Endodermal cell (in vitro differentiated cells): ENCODE data around the gene FMNL3. TPM values are rescaled to one million over a fixed set of nuclear protein-coding genes. Genes with fewer than 3 reads are reported as not detected.

Experiments used
- DNase-seq: peaks from one replicate; pipeline ENCODE4 v3.0.0-alpha.2; 2017
- H3K27ac ChIP-seq: 2 replicates; pipeline ENCODE4 v1.5.1; 2013; ENCODE audit warnings: mild to moderate bottlenecking, low read depth, low read length, moderate library complexity
- H3K27me3 ChIP-seq: 2 replicates; pipeline ENCODE4 v1.6.1; 2013; ENCODE audit warnings: mild to moderate bottlenecking, low read length, moderate library complexity; ENCODE audit not compliant: insufficient read depth, control insufficient read depth, poor library complexity, severe bottlenecking
- H3K36me3 ChIP-seq: 2 replicates; pipeline ENCODE4 v1.7.0; 2013; ENCODE audit warnings: mild to moderate bottlenecking, low read length, moderate library complexity; ENCODE audit not compliant: control insufficient read depth, insufficient read depth
- H3K4me1 ChIP-seq: one replicate; pipeline ENCODE4 v1.7.0; 2013; ENCODE audit warnings: low read length; ENCODE audit not compliant: control insufficient read depth, insufficient read depth
- H3K4me3 ChIP-seq: 2 replicates; pipeline ENCODE4 v1.5.1; 2013; ENCODE audit warnings: mild to moderate bottlenecking, low read length, moderate library complexity
- H3K9ac ChIP-seq: 2 replicates; pipeline ENCODE4 v1.6.1; 2013; ENCODE audit warnings: mild to moderate bottlenecking, low read length, moderate library complexity; ENCODE audit not compliant: poor library complexity, severe bottlenecking; ENCODE audit errors: extremely low read depth
- H3K9me3 ChIP-seq: 2 replicates; pipeline ENCODE4 v1.6.1; 2013; ENCODE audit warnings: mild to moderate bottlenecking, low read length, moderate library complexity; ENCODE audit not compliant: control insufficient read depth
- H3K27ac Mint-ChIP-seq: 2 replicates; pipeline ENCODE4 v1.8.0; 2020; ENCODE audit warnings: mixed read lengths
- H3K27me3 Mint-ChIP-seq: 2 replicates; pipeline ENCODE4 v1.8.0; 2021; ENCODE audit warnings: mild to moderate bottlenecking, mixed read lengths; ENCODE audit not compliant: insufficient read depth
- H3K36me3 Mint-ChIP-seq: 2 replicates; pipeline ENCODE4 v1.8.0; 2020; ENCODE audit warnings: low read depth, mixed read lengths
- H3K4me1 Mint-ChIP-seq: 2 replicates; pipeline ENCODE4 v1.8.0; 2020; ENCODE audit warnings: mixed read lengths
- H3K4me3 Mint-ChIP-seq: 2 replicates; pipeline ENCODE4 v1.8.0; 2020; ENCODE audit warnings: mild to moderate bottlenecking, moderate library complexity, mixed read lengths
- H3K9me3 Mint-ChIP-seq: 2 replicates; pipeline ENCODE4 v1.8.0; 2020; ENCODE audit warnings: mild to moderate bottlenecking, mixed read lengths
- WGBS, 2 experiments: methylation state at CpG; one replicate each; pipeline versions ENCODE4 v1.1.5 to v1.1.7; 2013; ENCODE audit warnings: missing lambda C conversion rate in 2 of 2, mixed read lengths in 1 of 2; ENCODE audit not compliant: insufficient coverage in 1 of 2, insufficient read length in 1 of 2; 5-methylcytosine and 5-hydroxymethylcytosine counted together
- total RNA-seq, 2 donors: library from RNA; stranded (reverse); fragmentation: NEBNext Ultra II Directional in 1 of 2; extraction: Animal tissue kit (Norgen Biotek cat#: 25700) in 1 of 2; gene quantifications; 2 replicates in 1 of 2; 3 replicates in 1 of 2; pipeline ENCODE4 v1.2.1, GENCODE V29; 2021
- TF ChIP-seq, protein P1 (sequence below): fragments of 200-600 bp; sonication (generic); conservative IDR thresholded peaks from 2 replicates; pipeline ENCODE4 v1.5.0; 2021; ENCODE audit warnings: antibody characterized with exemption, mild to moderate bottlenecking

Gene FMNL3
- total RNA-seq, 2 donors from 2014 or later, result 22.4 to 23.5 TPM

DNA sequence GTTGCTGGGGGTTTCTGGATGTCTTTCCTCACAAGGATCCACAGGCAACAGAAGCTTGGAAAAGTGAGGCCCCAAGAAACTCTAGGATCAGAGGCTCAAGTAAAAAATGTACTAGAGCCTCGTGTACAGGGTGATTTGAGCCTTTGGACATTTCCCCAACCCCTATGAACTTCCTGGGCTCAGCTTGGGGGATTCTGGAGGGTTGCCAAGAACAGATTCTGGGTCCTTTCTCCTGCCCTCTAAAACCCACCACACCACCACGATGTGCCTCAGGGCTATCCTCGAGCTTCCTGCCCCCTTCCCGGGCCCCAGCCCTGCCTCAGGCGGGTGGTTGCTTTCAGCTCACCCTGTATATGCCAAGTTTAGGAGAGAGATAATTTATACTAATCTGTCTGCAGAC, 102.3 kb downstream of the FMNL3 start:
- Histone ChIP-seq H3K27me3 (no peaks in the 10 kb centered on the region), H3K36me3 (no peaks in the 10 kb centered on the region), H3K9me3 (no peaks in the 10 kb centered on the region), H3K9ac (no peak overlapping the region), H3K4me3 (no peak overlapping the region), H3K4me1 (no peaks in the 10 kb centered on the region), H3K27ac (no peak overlapping the region)
- DNase-seq, result no peak
- TF ChIP-seq, protein P1, sequence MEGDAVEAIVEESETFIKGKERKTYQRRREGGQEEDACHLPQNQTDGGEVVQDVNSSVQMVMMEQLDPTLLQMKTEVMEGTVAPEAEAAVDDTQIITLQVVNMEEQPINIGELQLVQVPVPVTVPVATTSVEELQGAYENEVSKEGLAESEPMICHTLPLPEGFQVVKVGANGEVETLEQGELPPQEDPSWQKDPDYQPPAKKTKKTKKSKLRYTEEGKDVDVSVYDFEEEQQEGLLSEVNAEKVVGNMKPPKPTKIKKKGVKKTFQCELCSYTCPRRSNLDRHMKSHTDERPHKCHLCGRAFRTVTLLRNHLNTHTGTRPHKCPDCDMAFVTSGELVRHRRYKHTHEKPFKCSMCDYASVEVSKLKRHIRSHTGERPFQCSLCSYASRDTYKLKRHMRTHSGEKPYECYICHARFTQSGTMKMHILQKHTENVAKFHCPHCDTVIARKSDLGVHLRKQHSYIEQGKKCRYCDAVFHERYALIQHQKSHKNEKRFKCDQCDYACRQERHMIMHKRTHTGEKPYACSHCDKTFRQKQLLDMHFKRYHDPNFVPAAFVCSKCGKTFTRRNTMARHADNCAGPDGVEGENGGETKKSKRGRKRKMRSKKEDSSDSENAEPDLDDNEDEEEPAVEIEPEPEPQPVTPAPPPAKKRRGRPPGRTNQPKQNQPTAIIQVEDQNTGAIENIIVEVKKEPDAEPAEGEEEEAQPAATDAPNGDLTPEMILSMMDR, result no peak
- H3K4me1 Mint-ChIP-seq, result peaks cover 10% of the 10 kb centered on the region
- H3K9me3 Mint-ChIP-seq, result no peaks in the 10 kb centered on the region
- H3K27ac Mint-ChIP-seq, result peak overlapping the region; percentile 58
- WGBS, 2 experiments, result 60 to 79% methylated on average over 1 to 5 of the region's 5 CpGs
- H3K36me3 Mint-ChIP-seq, result peaks cover 7% of the 10 kb centered on the region
- H3K27me3 Mint-ChIP-seq, result peaks cover 3% of the 10 kb centered on the region
- H3K4me3 Mint-ChIP-seq, result no peak overlapping the region

DNA sequence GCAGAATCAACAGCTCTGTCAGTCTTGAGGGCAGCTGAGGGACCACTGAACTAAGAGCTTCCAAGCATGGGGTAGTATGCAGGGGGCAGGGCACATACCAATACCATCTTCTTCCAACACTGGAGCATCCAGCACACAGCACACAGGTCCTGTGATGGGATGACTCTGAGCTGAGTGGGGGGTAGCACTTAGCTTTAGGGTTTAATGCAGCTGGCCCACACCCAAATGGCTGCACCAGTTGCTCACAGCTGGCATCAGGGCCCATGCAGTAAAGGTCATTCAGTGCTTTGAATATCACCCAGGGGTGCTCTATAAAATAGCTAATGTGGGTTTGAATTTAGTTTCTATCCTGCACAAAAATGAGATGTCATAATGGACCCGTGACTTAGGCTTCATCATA, 103.5 kb downstream of the FMNL3 start:
- TF ChIP-seq, protein P1, result no peak
- Mint-ChIP-seq H3K27me3 (peaks cover 3% of the 10 kb centered on the region), H3K9me3 (no peaks in the 10 kb centered on the region), H3K4me3 (no peak overlapping the region), H3K27ac (no peak overlapping the region), H3K4me1 (peaks cover 10% of the 10 kb centered on the region), H3K36me3 (peaks cover 10% of the 10 kb centered on the region)
- 100% methylated on average over 1 of the region's 1 CpG for WGBS, 2 experiments
- H3K27me3 ChIP-seq, result no peaks in the 10 kb centered on the region
- no peaks in the 10 kb centered on the region for H3K9me3 ChIP-seq
- H3K27ac ChIP-seq, result no peak overlapping the region
- H3K36me3 ChIP-seq, result no peaks in the 10 kb centered on the region
- H3K4me1 ChIP-seq, result no peaks in the 10 kb centered on the region
- no peak overlapping the region for H3K9ac ChIP-seq
- no peak overlapping the region for H3K4me3 ChIP-seq
- no peak for DNase-seq

DNA sequence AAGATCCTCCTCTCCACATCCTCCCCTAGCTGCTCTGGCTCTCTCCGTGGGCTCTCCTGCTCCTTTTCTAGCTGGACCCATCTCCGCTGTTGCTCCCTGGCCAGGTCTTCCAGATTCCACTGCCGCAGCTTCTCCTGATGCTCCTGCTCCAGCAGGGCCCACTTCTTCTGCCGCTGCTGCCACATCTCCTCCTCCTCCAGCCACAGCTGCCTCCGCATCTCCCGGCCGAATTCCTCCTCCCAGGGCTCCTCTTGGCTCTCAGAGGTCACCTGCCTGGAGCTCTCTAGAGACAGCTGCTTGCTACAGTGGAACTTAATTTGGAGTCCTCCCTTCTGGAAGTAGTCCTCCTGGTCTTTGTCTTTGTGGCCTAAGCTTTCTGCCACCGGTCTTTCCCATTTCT, 107.2 kb downstream of the FMNL3 start:
- Mint-ChIP-seq H3K27me3 (no peaks in the 10 kb centered on the region), H3K4me1 (peaks cover 10% of the 10 kb centered on the region), H3K4me3 (no peak overlapping the region), H3K27ac (no peak overlapping the region), H3K36me3 (peaks cover 10% of the 10 kb centered on the region), H3K9me3 (no peaks in the 10 kb centered on the region)
- H3K27me3 ChIP-seq, result no peaks in the 10 kb centered on the region
- H3K27ac ChIP-seq, result no peak overlapping the region
- WGBS, 2 experiments, result 94 to 100% methylated on average over 7 to 8 of the region's 8 CpGs
- TF ChIP-seq, protein P1, result no peak
- no peak overlapping the region for H3K4me3 ChIP-seq
- no peaks in the 10 kb centered on the region for H3K4me1 ChIP-seq
- H3K9ac ChIP-seq, result no peak overlapping the region
- no peaks in the 10 kb centered on the region for H3K9me3 ChIP-seq
- H3K36me3 ChIP-seq, result no peaks in the 10 kb centered on the region
- DNase-seq, result no peak
